Activated T-helper 1 cell treated with anti-CD3 and anti-CD28 coated beads, Interleukin-12 subunit alpha, Interleukin-12 subunit beta, Interleukin-2, Interleukin-4 antibody, amounts not matched to agents 30 ng/mL and 10 ng/mL and 1 ng/mL, durations not matched to agents 14 hours and 24 hours and 36 hours (primary cell): ENCODE measurements around the gene TRIP12. TPM values are rescaled to one million over a fixed set of nuclear protein-coding genes. Genes with fewer than 3 reads are reported as not detected.

Experiments
- DNase-seq: peaks from one replicate; pipeline ENCODE4 v3.0.0; 2021; ENCODE audit warnings: low spot score
- H3K27ac Mint-ChIP-seq: one replicate; pipeline ENCODE4 v1.8.0; 2021; ENCODE audit warnings: mild to moderate bottlenecking, mixed read lengths
- H3K27me3 Mint-ChIP-seq: one replicate; pipeline ENCODE4 v1.8.0; 2022; ENCODE audit warnings: mild to moderate bottlenecking, moderate library complexity, mixed read lengths; ENCODE audit not compliant: insufficient read depth
- H3K36me3 Mint-ChIP-seq: one replicate; pipeline ENCODE4 v1.8.0; 2021; ENCODE audit warnings: low read depth, mixed read lengths
- H3K4me1 Mint-ChIP-seq: one replicate; pipeline ENCODE4 v1.8.0; 2021; ENCODE audit warnings: low read depth, mixed read lengths
- H3K4me3 Mint-ChIP-seq: one replicate; pipeline ENCODE4 v1.8.0; 2021; ENCODE audit warnings: mild to moderate bottlenecking, moderate library complexity, mixed read lengths
- H3K9me3 Mint-ChIP-seq: one replicate; pipeline ENCODE4 v1.8.0; 2021; ENCODE audit warnings: mixed read lengths
- intact Hi-C: fragments of 100-400 bp; cut with micrococcal nuclease; formaldehyde crosslinking; loops from one replicate; pipeline ENCODE4 v1.15.1; 2024
- total RNA-seq: library from RNA; stranded (reverse); gene quantifications from 2 replicates; pipeline ENCODE4 v1.2.3, GENCODE V29; 2022

The TRIP12 gene
- total RNA-seq, 1 donor from 2014 or later, result 253 TPM

GRCh38 chr2:229884775-229885699 is 36.8 kb downstream of the TRIP12 start:
- H3K4me1 Mint-ChIP-seq, result peaks cover 31% of the 10 kb centered on the region
- no peak overlapping the region for H3K4me3 Mint-ChIP-seq
- intact Hi-C loops, result loop anchor here (5.0 kb wide), 1 partner anchor 33 kb away; no protein-coding TSS in a partner anchor
- no peak overlapping the region for H3K27ac Mint-ChIP-seq
- no peaks in the 10 kb centered on the region for H3K9me3 Mint-ChIP-seq
- DNase-seq, result no peak
- H3K36me3 Mint-ChIP-seq, result peaks cover 7% of the 10 kb centered on the region
- H3K27me3 Mint-ChIP-seq, result no peaks in the 10 kb centered on the region

DNA sequence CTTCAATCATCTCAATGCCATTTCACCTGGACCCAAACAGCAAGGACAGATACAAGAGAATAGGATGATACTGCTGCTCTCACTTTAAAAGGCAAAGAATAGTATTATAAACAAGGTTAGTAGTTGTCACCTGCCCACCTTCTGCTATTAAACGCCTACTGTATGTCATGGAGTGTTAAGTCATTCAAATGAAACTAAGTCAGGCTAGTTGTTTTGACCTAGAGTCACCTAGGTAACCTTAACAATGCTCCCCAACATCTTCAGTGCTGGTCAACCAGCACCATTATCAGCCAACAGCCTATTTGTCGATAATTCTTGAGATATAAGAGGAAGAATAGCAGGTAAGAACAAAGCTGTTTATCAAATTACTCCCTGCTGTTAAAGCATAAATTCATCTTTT is 39.2 kb downstream of the TRIP12 start:
- intact Hi-C loops, result no loop called here
- no peaks in the 10 kb centered on the region for H3K9me3 Mint-ChIP-seq
- no peak overlapping the region for H3K4me3 Mint-ChIP-seq
- H3K27me3 Mint-ChIP-seq, result no peaks in the 10 kb centered on the region
- H3K27ac Mint-ChIP-seq, result no peak overlapping the region
- H3K4me1 Mint-ChIP-seq, result peaks cover 26% of the 10 kb centered on the region
- DNase-seq, result no peak
- H3K36me3 Mint-ChIP-seq, result peaks cover 12% of the 10 kb centered on the region

DNA sequence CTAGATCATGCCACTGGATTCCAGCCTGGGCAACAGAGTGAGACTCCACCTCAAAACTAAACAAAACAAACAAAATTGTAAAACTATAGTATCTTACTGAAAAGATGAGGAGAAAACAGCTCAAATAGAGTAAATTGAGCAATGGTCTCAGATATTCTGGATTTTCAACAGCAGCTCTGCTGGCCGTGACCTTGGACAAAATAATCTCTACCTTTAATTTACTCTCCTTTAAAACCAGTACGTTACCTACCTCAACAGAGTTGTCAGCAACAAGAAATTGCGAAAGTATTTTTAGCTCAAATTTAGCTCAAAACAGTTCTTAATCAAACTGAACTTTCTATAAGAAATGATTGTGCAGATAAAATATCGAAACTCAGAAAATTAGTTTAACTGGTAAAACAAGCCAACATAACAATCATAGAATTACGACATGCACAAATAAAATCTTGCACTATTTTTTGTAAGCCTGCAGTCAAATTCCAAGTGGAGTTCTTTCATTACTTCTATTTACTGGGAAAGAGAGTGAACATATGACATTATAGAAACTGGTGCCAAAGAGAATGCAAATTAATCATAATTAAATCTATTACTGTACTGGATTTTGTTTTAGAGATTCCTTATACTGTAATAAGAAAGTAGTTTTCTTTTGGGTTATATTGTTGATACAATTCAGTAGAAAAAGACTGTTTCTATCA is 40.8 kb downstream of the TRIP12 start:
- H3K4me3 Mint-ChIP-seq, result no peak overlapping the region
- no peaks in the 10 kb centered on the region for H3K27me3 Mint-ChIP-seq
- no peaks in the 10 kb centered on the region for H3K9me3 Mint-ChIP-seq
- no peak for DNase-seq
- intact Hi-C loops, result no loop called here
- H3K4me1 Mint-ChIP-seq, result peaks cover 26% of the 10 kb centered on the region
- peaks cover 14% of the 10 kb centered on the region for H3K36me3 Mint-ChIP-seq
- H3K27ac Mint-ChIP-seq, result no peak overlapping the region

DNA sequence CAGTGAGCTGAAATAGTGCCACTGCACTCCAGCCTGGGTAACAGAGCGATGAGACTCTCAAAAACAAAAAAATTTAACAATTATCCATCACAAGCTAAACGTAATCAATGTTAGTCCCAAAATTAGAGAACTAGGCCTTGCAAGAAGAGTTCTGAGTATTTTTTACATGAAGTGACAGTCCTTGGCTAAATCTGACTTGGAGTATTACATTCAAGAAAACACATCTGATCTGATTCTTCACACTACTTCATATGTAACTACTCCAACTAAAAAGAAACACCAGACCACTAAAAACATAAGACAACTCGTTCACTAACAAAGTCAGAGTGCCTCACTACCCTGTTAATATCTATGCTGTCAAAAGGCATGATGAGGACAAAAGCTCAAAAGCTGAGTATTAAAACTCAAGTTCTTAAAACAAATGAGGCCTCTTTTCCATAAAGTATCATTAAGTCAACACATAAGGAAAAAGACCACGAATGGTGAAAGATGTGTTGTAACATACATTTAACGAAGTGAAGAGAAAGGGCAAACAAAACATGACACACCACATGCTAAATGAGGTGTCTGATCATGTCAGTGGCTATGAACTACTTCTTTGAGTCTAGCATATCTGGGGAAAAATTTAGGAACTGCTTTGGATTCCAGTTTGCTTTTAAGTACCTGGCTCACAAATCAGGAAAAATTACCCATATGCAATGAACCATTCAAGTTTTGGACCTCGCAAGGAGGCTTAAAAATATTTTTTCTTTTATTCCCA is 42.4 kb downstream of the TRIP12 start:
- Mint-ChIP-seq H3K4me3 (no peak overlapping the region), H3K27me3 (no peaks in the 10 kb centered on the region), H3K27ac (no peak overlapping the region), H3K9me3 (no peaks in the 10 kb centered on the region), H3K36me3 (peaks cover 18% of the 10 kb centered on the region), H3K4me1 (peaks cover 23% of the 10 kb centered on the region)
- intact Hi-C loops, result no loop called here
- no peak for DNase-seq

- intact Hi-C loops, result no loop called here
- Mint-ChIP-seq H3K27ac (no peak overlapping the region), H3K4me3 (no peak overlapping the region), H3K27me3 (no peaks in the 10 kb centered on the region), H3K4me1 (peaks cover 26% of the 10 kb centered on the region), H3K36me3 (peaks cover 32% of the 10 kb centered on the region), H3K9me3 (no peaks in the 10 kb centered on the region)
- DNase-seq, result no peak
Observed at GRCh38 chr2:229875549-229875948, 46.3 kb downstream of the TRIP12 start.

GRCh38 chr2:229874647-229875046 is 47.2 kb downstream of the TRIP12 start:
- H3K27ac Mint-ChIP-seq, result no peak overlapping the region
- H3K36me3 Mint-ChIP-seq, result peaks cover 39% of the 10 kb centered on the region
- no peak for DNase-seq
- no peaks in the 10 kb centered on the region for H3K9me3 Mint-ChIP-seq
- no peak overlapping the region for H3K4me3 Mint-ChIP-seq
- H3K27me3 Mint-ChIP-seq, result no peaks in the 10 kb centered on the region
- intact Hi-C loops, result loop anchor here (5.0 kb wide), 1 partner anchor 38 kb away; no protein-coding TSS in a partner anchor
- H3K4me1 Mint-ChIP-seq, result peaks cover 29% of the 10 kb centered on the region

DNA sequence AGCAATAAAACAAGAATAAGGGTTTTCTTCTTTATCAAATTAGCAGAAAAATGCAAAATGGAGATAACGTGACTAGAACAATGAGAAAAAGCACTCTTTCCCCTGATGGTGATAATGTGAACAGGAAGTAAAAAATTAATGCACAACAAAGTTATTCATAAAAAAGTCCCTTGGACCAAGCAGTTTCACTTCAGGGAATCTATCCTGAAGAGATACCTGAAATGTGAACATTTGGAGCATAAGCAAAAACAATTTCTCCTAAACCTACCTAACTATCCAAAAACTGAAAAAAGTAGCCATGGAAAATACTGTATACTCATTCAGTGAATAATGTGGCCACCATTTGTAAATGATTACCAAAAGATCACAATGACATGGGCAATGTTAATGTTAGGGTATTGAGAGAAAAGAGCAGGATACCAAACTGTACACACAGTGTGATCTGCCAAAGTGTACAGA is 48.7 kb downstream of the TRIP12 start:
- H3K27me3 Mint-ChIP-seq, result no peaks in the 10 kb centered on the region
- H3K36me3 Mint-ChIP-seq, result peaks cover 42% of the 10 kb centered on the region
- H3K9me3 Mint-ChIP-seq, result no peaks in the 10 kb centered on the region
- intact Hi-C loops, result loop anchor here (5.0 kb wide), 1 partner anchor 39 kb away; no protein-coding TSS in a partner anchor
- DNase-seq, result no peak
- no peak overlapping the region for H3K27ac Mint-ChIP-seq
- H3K4me3 Mint-ChIP-seq, result no peak overlapping the region
- peaks cover 43% of the 10 kb centered on the region for H3K4me1 Mint-ChIP-seq

DNA sequence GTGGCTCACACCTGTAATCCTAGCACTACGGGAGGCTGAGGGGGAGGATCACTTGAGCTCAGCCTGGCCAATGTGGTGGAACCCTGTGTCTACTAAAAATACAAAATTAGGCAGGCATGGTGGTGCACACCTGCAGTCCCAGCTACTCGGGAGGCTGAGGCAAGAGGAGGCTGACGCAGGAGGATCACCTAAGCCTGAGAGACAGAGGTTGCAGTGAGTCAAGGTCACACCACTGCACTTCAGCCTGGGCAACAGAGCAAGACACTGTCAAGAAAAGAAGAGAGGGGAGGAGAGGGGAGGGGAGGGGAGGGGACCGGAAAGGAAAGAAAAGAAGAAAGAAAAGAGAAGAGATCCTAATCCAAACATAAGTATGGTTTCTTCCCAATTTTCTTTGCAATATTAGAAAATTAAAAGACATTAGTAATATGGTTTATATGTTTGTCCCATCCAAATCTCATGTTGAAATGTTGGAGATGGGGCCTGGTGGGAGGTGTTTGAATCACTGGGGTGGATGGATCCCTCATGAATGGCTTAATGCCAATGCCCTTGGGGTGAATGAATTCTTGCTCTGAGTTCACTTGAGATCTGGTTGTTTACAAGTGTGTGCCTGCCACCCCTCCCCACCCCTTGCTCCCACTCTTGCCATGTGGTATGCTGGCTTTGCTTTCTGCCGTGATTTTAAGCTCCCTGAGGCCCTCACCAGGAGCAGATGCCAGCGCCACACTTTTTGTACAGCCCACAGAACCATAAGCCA is 50.7 kb downstream of the TRIP12 start:
- Mint-ChIP-seq H3K9me3 (no peaks in the 10 kb centered on the region), H3K27me3 (no peaks in the 10 kb centered on the region), H3K27ac (no peak overlapping the region), H3K4me1 (peaks cover 43% of the 10 kb centered on the region), H3K36me3 (peaks cover 34% of the 10 kb centered on the region), H3K4me3 (no peak overlapping the region)
- DNase-seq, result no peak
- intact Hi-C loops, result loop anchor here (5.0 kb wide), 1 partner anchor 41 kb away; no protein-coding TSS in a partner anchor

DNA sequence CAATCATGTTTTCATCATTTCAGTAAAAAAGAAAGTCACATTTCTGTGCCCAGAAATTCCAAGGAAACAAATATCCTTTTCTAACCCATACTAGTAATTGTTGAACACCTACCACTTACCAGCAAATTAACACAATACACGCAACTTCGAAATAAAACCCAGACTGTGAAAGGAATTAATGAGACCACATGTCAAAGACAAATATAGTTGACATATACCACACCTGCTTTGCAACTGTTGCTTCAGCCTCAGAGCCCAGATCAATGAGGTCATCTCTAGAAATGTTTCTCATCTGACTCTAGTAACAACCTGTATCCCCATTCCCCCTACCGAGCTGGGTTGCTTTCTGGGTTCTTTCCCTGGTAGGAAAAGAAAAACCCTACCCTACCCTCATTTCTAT is 52.6 kb downstream of the TRIP12 start:
- no peak for DNase-seq
- intact Hi-C loops, result no loop called here
- H3K4me3 Mint-ChIP-seq, result no peak overlapping the region
- peaks cover 42% of the 10 kb centered on the region for H3K4me1 Mint-ChIP-seq
- peaks cover 33% of the 10 kb centered on the region for H3K36me3 Mint-ChIP-seq
- no peaks in the 10 kb centered on the region for H3K9me3 Mint-ChIP-seq
- H3K27me3 Mint-ChIP-seq, result no peaks in the 10 kb centered on the region
- no peak overlapping the region for H3K27ac Mint-ChIP-seq

DNA sequence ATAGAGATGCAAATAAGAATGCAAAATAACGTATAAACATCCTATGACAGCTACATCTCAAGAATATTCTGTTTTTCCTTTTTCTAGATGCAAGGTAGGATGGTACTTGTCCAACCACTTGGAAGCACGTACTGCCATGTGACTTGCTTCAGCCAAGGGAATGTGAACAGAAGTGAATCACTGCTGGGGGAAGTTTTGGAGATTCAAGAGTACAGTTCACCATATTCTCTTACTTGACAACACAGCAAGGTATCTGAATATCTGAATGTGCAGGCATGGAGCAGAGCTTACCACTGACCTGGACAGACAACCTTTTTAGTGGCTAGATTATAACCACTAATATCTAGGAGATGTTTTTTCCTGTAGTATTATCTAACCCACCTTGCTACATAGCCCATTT is 53.0 kb downstream of the TRIP12 start:
- no peak for DNase-seq
- intact Hi-C loops, result no loop called here
- Mint-ChIP-seq H3K9me3 (no peaks in the 10 kb centered on the region), H3K36me3 (peaks cover 33% of the 10 kb centered on the region), H3K4me1 (peaks cover 38% of the 10 kb centered on the region), H3K4me3 (no peak overlapping the region), H3K27me3 (no peaks in the 10 kb centered on the region), H3K27ac (no peak overlapping the region)

- H3K36me3 Mint-ChIP-seq, result peaks cover 16% of the 10 kb centered on the region
- H3K27ac Mint-ChIP-seq, result no peak overlapping the region
- H3K4me1 Mint-ChIP-seq, result peaks cover 30% of the 10 kb centered on the region
- intact Hi-C loops, result no loop called here
- H3K9me3 Mint-ChIP-seq, result no peaks in the 10 kb centered on the region
- no peaks in the 10 kb centered on the region for H3K27me3 Mint-ChIP-seq
- no peak for DNase-seq
- H3K4me3 Mint-ChIP-seq, result no peak overlapping the region
Observed at GRCh38 chr2:229865033-229865432, 56.8 kb downstream of the TRIP12 start.

GRCh38 chr2:229861431-229861830 is 60.4 kb downstream of the TRIP12 start:
- Mint-ChIP-seq H3K4me1 (peaks cover 23% of the 10 kb centered on the region), H3K4me3 (no peak overlapping the region), H3K27me3 (no peaks in the 10 kb centered on the region), H3K27ac (no peak overlapping the region), H3K9me3 (no peaks in the 10 kb centered on the region), H3K36me3 (peaks cover 26% of the 10 kb centered on the region)
- DNase-seq, result no peak
- intact Hi-C loops, result loop anchor here (5.0 kb wide), 1 partner anchor 36 kb away; no protein-coding TSS in a partner anchor
